Measurements from ENCODE around the gene FBXO38.

GRCh38 chr5:148391422-148391821 lies 7.7 kb downstream of the FBXO38 start:
- TF ChIP-seq CTCF (IDR thresholded peaks at IDR 0.05) = no peak
- no peak for TF ChIP-seq POLR2A (IDR thresholded peaks at IDR 0.05)
- no peak for TF ChIP-seq EP300 (IDR thresholded peaks at IDR 0.05)
- TF ChIP-seq POLR2AphosphoS5 (IDR thresholded peaks at IDR 0.05) = no peak
